ENCODE data around the gene TRABD2B.

- TF ChIP-seq CTCF (IDR thresholded peaks at IDR 0.05; ENCODE audit: borderline replicate concordance, extremely low read depth, low read length, poor library complexity, severe bottlenecking) (no peak), EZH2 (IDR thresholded peaks at IDR 0.05; ENCODE audit: borderline replicate concordance, low read depth, low read length, severe bottlenecking) (no peak)
Observed at GRCh38 chr1:47830021-47830420, 167.2 kb downstream of the TRABD2B start.

All from DND-41 (cell line).